Gastroesophageal sphincter (tissue), 3 donors: Measurements from ENCODE around the gene GPR149.

Experiments used
- EP300 ChIP-seq: sonication (generic); formaldehyde crosslinking; IDR thresholded peaks from one replicate; pipeline ENCODE4 v1.6.1; 2017; ENCODE audit warnings: antibody characterized with exemption, mild to moderate bottlenecking
- POLR2A ChIP-seq, 2 donors: fragments of 450-650 bp; IDR thresholded peaks; one replicate each; pipeline ENCODE4 v1.6.1; 2017; ENCODE audit warnings: antibody characterized with exemption in 2 of 2, mild to moderate bottlenecking in 2 of 2, moderate library complexity in 1 of 2
- TF ChIP-seq, protein P1 (sequence below), 4 experiments: fragments of 200-600 bp in 2 of 4; fragments of 450-650 bp in 2 of 4; sonication (generic) in 1 of 4; IDR thresholded peaks; one replicate each; pipeline ENCODE4 v1.5.1; 2017 to 2019; ENCODE audit warnings: antibody characterized with exemption in 4 of 4, mild to moderate bottlenecking in 2 of 4, moderate library complexity in 2 of 4

- no peak for TF ChIP-seq EP300
- TF ChIP-seq, protein P1, sequence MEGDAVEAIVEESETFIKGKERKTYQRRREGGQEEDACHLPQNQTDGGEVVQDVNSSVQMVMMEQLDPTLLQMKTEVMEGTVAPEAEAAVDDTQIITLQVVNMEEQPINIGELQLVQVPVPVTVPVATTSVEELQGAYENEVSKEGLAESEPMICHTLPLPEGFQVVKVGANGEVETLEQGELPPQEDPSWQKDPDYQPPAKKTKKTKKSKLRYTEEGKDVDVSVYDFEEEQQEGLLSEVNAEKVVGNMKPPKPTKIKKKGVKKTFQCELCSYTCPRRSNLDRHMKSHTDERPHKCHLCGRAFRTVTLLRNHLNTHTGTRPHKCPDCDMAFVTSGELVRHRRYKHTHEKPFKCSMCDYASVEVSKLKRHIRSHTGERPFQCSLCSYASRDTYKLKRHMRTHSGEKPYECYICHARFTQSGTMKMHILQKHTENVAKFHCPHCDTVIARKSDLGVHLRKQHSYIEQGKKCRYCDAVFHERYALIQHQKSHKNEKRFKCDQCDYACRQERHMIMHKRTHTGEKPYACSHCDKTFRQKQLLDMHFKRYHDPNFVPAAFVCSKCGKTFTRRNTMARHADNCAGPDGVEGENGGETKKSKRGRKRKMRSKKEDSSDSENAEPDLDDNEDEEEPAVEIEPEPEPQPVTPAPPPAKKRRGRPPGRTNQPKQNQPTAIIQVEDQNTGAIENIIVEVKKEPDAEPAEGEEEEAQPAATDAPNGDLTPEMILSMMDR (IDR thresholded peaks at IDR 0.05) = no peak
- no peak for TF ChIP-seq POLR2A (IDR thresholded peaks at IDR 0.05)
These were observed 45.5 kb downstream of the GPR149 start for GRCh38 chr3:154384479-154384878.
